ENCODE results near the gene DNAJC10. TPM values are rescaled to one million over a fixed set of nuclear protein-coding genes. Genes with fewer than 3 reads are reported as not detected.

Gene DNAJC10
- total RNA-seq, 4 donors from 2014 or later, result 23.1 to 154 (median 70.3) TPM

- Histone ChIP-seq H3K36me3 (no peaks in the 10 kb centered on the region), H3K9me3 (no peaks in the 10 kb centered on the region), H3K27ac (no peak overlapping the region), H3K4me1 (no peaks in the 10 kb centered on the region), H3K4me3 (no peak overlapping the region), H3K27me3 (no peaks in the 10 kb centered on the region)
- TF ChIP-seq POLR2A (IDR thresholded peaks at IDR 0.05) (no peak), CTCF (IDR thresholded peaks at IDR 0.05) (no peak)
- intact Hi-C loops (cut with DNase I; ENCODE audit: low total_unique reads), result no loop called here
- no peak for DNase-seq
Observed at GRCh38 chr2:182810087-182810486, 94.0 kb downstream of the DNAJC10 start.

- H3K4me1 ChIP-seq, result no peaks in the 10 kb centered on the region
- DNase-seq, result no peak
- no peak overlapping the region for H3K27ac ChIP-seq
- no peaks in the 10 kb centered on the region for H3K27me3 ChIP-seq
- no peak overlapping the region for H3K4me3 ChIP-seq
- TF ChIP-seq CTCF (IDR thresholded peaks at IDR 0.05), result no peak
- no peak for TF ChIP-seq POLR2A (IDR thresholded peaks at IDR 0.05)
- no peaks in the 10 kb centered on the region for H3K9me3 ChIP-seq
- no peaks in the 10 kb centered on the region for H3K36me3 ChIP-seq
- intact Hi-C loops (cut with DNase I; ENCODE audit: low total_unique reads), result no loop called here
Observed at GRCh38 chr2:182814380-182814779, 98.3 kb downstream of the DNAJC10 start.

GRCh38 chr2:182814804-182815203, 98.7 kb downstream of the DNAJC10 start:
- no peak overlapping the region for H3K4me3 ChIP-seq
- intact Hi-C loops (cut with DNase I; ENCODE audit: low total_unique reads), result no loop called here
- no peak for TF ChIP-seq CTCF (IDR thresholded peaks at IDR 0.05)
- no peak for TF ChIP-seq POLR2A (IDR thresholded peaks at IDR 0.05)
- H3K36me3 ChIP-seq, result no peaks in the 10 kb centered on the region
- H3K27me3 ChIP-seq, result no peaks in the 10 kb centered on the region
- no peak for DNase-seq
- H3K27ac ChIP-seq, result no peak overlapping the region
- no peaks in the 10 kb centered on the region for H3K9me3 ChIP-seq
- H3K4me1 ChIP-seq, result no peaks in the 10 kb centered on the region

GRCh38 chr2:182816866-182817265, 100.8 kb downstream of the DNAJC10 start:
- Histone ChIP-seq H3K4me3 (no peak overlapping the region), H3K4me1 (no peaks in the 10 kb centered on the region), H3K36me3 (no peaks in the 10 kb centered on the region), H3K27ac (no peak overlapping the region), H3K9me3 (no peaks in the 10 kb centered on the region), H3K27me3 (no peaks in the 10 kb centered on the region)
- DNase-seq, result no peak
- intact Hi-C loops (cut with DNase I; ENCODE audit: low total_unique reads), result no loop called here
- no peak for TF ChIP-seq CTCF (IDR thresholded peaks at IDR 0.05)
- no peak for TF ChIP-seq POLR2A (IDR thresholded peaks at IDR 0.05)

GRCh38 chr2:182817558-182817957, 101.5 kb downstream of the DNAJC10 start:
- intact Hi-C loops (cut with DNase I; ENCODE audit: low total_unique reads), result no loop called here
- DNase-seq, result no peak
- TF ChIP-seq POLR2A (IDR thresholded peaks at IDR 0.05) (no peak), CTCF (IDR thresholded peaks at IDR 0.05) (no peak)
- H3K27ac ChIP-seq, result no peak overlapping the region
- no peaks in the 10 kb centered on the region for H3K27me3 ChIP-seq
- no peaks in the 10 kb centered on the region for H3K36me3 ChIP-seq
- H3K4me1 ChIP-seq, result no peaks in the 10 kb centered on the region
- H3K9me3 ChIP-seq, result no peaks in the 10 kb centered on the region
- H3K4me3 ChIP-seq, result no peak overlapping the region
